ENCODE data around the gene SUMO3. TPM values are rescaled to one million over a fixed set of nuclear protein-coding genes. Genes with fewer than 3 reads are reported as not detected.

Gene SUMO3
- total and polyA plus RNA-seq, 4 experiments from 2014 or later: 36.3 to 99.7 (median 56.1) TPM

DNA sequence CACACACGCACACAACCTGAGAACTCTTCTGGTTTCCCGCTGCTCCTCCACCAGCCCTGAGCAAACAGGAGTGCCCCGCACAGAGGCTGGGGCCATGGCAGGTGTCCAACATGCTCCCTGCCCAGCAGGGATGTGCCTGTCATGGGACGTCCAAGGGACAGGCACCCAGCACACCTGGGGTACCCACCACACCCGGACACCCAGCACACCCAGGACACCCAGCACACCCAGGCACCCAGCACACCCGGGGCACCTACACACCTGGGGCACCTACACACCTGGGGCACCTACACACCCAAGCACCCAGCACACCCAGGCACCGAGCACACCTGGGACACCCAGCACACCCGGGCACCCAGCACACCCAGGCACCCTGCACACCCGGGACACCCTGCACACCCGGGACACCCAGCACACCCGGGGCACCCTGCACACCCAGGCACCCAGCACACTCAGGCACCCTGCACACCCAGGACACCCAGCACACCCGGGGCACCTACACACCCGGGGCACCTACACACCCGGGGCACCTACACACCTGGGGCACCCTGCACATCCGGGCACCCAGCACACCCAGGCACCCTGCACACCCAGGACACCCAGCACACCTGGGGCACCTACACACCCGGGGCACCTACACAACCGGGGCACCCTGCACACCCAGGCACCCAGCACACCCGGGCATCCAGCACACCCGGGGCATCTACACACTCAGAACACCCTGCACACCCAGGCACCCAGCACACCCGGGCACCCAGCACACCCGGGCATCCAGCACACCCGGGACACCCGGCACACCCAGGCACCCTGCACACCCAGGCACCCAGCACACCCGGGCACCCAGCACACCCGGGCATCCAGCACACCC, 54.2 kb downstream of the SUMO3 start:
- ChIA-PET POLR2A (ENCODE audit: partially characterized antibody) (no interaction called here), CTCF (ENCODE audit: partially characterized antibody) (interaction anchor here (1.0 kb wide), 1 partner anchor 253 kb away, joined by 3 read pairs; no protein-coding TSS in a partner anchor)
- no peaks in the 10 kb centered on the region for H3K9me3 Mint-ChIP-seq
- no peak for DNase-seq
- no peaks in the 10 kb centered on the region for H3K27me3 ChIP-seq (ENCODE audit: insufficient read depth, low read length)
- H3K27ac Mint-ChIP-seq: peak overlapping the region in 1 of 7 donors; percentile 17
- peaks cover 3 to 12% of the 10 kb centered on the region in 2 donors for H3K36me3 Mint-ChIP-seq
- intact Hi-C loops (cut with micrococcal nuclease): no loop called here
- no peak overlapping the region for H3K4me3 Mint-ChIP-seq
- H3K9me3 ChIP-seq (ENCODE audit: control insufficient read depth in 1 of 2, low read length in 2 of 2): no peaks in the 10 kb centered on the region
- H3K27ac ChIP-seq (ENCODE audit: low read depth, low read length): no peak overlapping the region
- H3K4me1 Mint-ChIP-seq: peaks cover 12 to 19% (median 15%) of the 10 kb centered on the region in 4 donors
- H3K36me3 ChIP-seq (ENCODE audit: insufficient read depth, low read length): no peaks in the 10 kb centered on the region
- H3K27me3 Mint-ChIP-seq: no peaks in the 10 kb centered on the region
- peaks cover 21% of the 10 kb centered on the region for H3K4me1 ChIP-seq (ENCODE audit: insufficient read depth, low read length)
- no peak overlapping the region for H3K4me3 ChIP-seq (ENCODE audit: low read length in 2 of 2)

DNA sequence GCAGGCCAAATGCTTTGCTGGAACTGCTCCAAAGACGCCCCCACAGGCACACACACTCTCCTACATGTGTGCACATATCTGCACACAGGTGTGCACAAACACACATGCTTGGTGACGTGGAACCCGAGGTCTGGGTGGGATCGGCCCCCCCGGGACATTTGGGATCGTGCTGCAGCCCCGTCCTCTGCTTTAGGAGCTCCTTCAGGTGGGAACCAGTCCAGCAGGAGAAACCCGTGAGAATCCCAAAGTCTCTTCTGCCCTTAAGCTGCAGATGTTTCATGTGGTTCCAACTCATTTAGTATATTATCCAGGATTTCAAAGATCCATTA, 54.8 kb downstream of the SUMO3 start:
- intact Hi-C loops (cut with micrococcal nuclease): no loop called here

DNA sequence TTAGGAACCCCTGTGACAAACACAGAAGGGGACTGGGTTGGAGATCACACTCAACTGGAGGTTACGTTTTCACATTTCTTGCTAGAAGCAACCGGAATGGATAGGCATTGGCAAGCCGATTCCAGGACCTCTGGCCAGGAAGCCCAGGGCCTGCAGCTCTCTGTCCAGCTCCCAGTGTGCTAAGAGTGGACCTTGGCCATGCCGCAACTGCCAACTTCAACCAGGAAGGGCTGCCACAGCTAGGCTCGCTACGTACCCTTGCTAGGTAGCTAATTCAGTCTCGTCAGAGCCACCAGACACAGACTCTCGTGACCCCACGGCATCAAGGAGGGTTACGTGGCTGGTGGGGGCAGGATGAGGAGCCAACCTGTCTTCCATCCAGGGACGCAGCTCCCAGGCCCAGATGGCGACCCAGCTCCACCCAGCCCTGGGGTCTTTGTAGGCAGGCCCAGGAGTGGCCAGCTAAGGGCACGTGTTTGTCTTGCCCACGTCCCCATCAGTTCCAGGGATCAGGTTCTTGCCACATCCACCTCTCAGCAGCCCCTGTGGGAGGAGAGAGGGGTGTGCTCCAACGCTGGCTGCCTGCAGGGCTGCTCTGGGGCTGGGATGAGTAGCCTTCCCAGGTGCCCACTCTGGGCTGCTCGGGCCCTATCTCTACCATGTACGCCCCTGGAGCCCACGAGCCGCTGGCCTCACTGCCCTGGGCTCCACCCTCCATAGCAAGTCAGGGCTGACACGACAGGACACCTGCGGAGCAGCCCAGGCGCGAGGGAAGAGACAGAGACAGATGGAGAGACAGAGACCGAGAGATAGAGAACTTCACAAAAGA, 55.4 kb downstream of the SUMO3 start:
- H3K27ac Mint-ChIP-seq: peak overlapping the region in 1 of 7 donors; percentile 62
- no peaks in the 10 kb centered on the region for H3K36me3 ChIP-seq (ENCODE audit: insufficient read depth, low read length)
- H3K27me3 Mint-ChIP-seq: no peaks in the 10 kb centered on the region
- H3K36me3 Mint-ChIP-seq: peaks cover 0 to 6% of the 10 kb centered on the region in 2 donors
- peaks cover 21% of the 10 kb centered on the region for H3K4me1 ChIP-seq (ENCODE audit: insufficient read depth, low read length)
- no peak for DNase-seq
- ChIA-PET CTCF (ENCODE audit: partially characterized antibody) (interaction anchor here (0.9 to 1.0 kb wide), 2 partner anchors 252 kb away, joined by 3 read pairs; no protein-coding TSS in a partner anchor), POLR2A (ENCODE audit: partially characterized antibody) (no interaction called here)
- no peak overlapping the region for H3K4me3 ChIP-seq (ENCODE audit: low read length in 2 of 2)
- peaks cover 12 to 19% (median 15%) of the 10 kb centered on the region in 4 donors for H3K4me1 Mint-ChIP-seq
- no peak overlapping the region for H3K27ac ChIP-seq (ENCODE audit: low read depth, low read length)
- no peaks in the 10 kb centered on the region for H3K9me3 Mint-ChIP-seq
- no peaks in the 10 kb centered on the region for H3K9me3 ChIP-seq (ENCODE audit: control insufficient read depth in 1 of 2, low read length in 2 of 2)
- H3K4me3 Mint-ChIP-seq: no peak overlapping the region
- intact Hi-C loops (cut with micrococcal nuclease): no loop called here
- no peaks in the 10 kb centered on the region for H3K27me3 ChIP-seq (ENCODE audit: insufficient read depth, low read length)

More for the DNA sequence above, 54.8 kb downstream of the SUMO3 start:
- POLR2A ChIA-PET (ENCODE audit: partially characterized antibody): no interaction called here
- CTCF ChIA-PET (ENCODE audit: partially characterized antibody): interaction anchor here (1.0 kb wide), 1 partner anchor 252 kb away, joined by 3 read pairs; no protein-coding TSS in a partner anchor
- no peak overlapping the region for H3K4me3 ChIP-seq (ENCODE audit: low read length in 2 of 2)
- Mint-ChIP-seq H3K4me1 (peaks cover 12 to 19% (median 15%) of the 10 kb centered on the region in 4 donors), H3K27ac (peak overlapping the region in 1 of 7 donors; percentile 62), H3K4me3 (no peak overlapping the region), H3K9me3 (no peaks in the 10 kb centered on the region), H3K36me3 (peaks cover 0 to 8% of the 10 kb centered on the region in 2 donors), H3K27me3 (no peaks in the 10 kb centered on the region)
- no peaks in the 10 kb centered on the region for H3K36me3 ChIP-seq (ENCODE audit: insufficient read depth, low read length)
- no peaks in the 10 kb centered on the region for H3K9me3 ChIP-seq (ENCODE audit: control insufficient read depth in 1 of 2, low read length in 2 of 2)
- no peak overlapping the region for H3K27ac ChIP-seq (ENCODE audit: low read depth, low read length)
- H3K27me3 ChIP-seq (ENCODE audit: insufficient read depth, low read length): no peaks in the 10 kb centered on the region
- H3K4me1 ChIP-seq (ENCODE audit: insufficient read depth, low read length): peaks cover 21% of the 10 kb centered on the region
- DNase-seq: no peak

DNA sequence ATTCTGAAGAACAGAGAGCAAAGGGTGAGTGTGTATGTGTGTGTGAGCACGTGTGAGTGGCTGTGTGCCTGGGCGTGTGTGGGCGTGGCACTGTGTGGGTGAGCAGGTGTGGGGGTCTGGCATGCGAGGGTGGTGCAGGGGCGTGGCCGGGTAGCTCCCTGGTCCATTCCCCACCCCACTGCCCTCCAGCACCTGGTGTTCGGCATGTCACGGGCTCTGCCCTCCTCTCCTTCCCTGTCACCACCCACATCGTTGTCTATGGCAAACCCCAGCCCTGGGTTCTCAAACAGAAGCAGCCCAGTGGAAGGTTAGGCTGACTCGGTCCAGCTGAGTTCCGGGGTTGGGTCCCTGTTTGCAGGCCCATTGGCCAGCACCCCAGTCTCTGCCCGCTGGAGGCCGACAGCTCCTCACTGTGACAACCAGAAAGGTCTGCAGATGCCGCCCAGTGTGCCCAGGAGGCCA, 56.1 kb downstream of the SUMO3 start:
- POLR2A ChIA-PET (ENCODE audit: partially characterized antibody): no interaction called here
- Histone ChIP-seq H3K27me3 (ENCODE audit: insufficient read depth, low read length) (no peaks in the 10 kb centered on the region), H3K9me3 (ENCODE audit: control insufficient read depth in 1 of 2, low read length in 2 of 2) (no peaks in the 10 kb centered on the region), H3K36me3 (ENCODE audit: insufficient read depth, low read length) (no peaks in the 10 kb centered on the region), H3K27ac (ENCODE audit: low read depth, low read length) (no peak overlapping the region), H3K4me1 (ENCODE audit: insufficient read depth, low read length) (peaks cover 21% of the 10 kb centered on the region), H3K4me3 (ENCODE audit: low read length in 2 of 2) (no peak overlapping the region)
- Mint-ChIP-seq H3K9me3 (no peaks in the 10 kb centered on the region), H3K27me3 (no peaks in the 10 kb centered on the region), H3K27ac (peak overlapping the region in 2 of 7 donors; percentile 69 to 73), H3K4me3 (no peak overlapping the region), H3K36me3 (peaks cover 0 to 5% of the 10 kb centered on the region in 2 donors), H3K4me1 (peaks cover 12 to 19% (median 15%) of the 10 kb centered on the region in 4 donors)
- CTCF ChIA-PET (ENCODE audit: partially characterized antibody): interaction anchor here (0.9 kb wide), 1 partner anchor 251 kb away, joined by 3 read pairs; no protein-coding TSS in a partner anchor
- no peak for DNase-seq
- intact Hi-C loops (cut with micrococcal nuclease): no loop called here

DNA sequence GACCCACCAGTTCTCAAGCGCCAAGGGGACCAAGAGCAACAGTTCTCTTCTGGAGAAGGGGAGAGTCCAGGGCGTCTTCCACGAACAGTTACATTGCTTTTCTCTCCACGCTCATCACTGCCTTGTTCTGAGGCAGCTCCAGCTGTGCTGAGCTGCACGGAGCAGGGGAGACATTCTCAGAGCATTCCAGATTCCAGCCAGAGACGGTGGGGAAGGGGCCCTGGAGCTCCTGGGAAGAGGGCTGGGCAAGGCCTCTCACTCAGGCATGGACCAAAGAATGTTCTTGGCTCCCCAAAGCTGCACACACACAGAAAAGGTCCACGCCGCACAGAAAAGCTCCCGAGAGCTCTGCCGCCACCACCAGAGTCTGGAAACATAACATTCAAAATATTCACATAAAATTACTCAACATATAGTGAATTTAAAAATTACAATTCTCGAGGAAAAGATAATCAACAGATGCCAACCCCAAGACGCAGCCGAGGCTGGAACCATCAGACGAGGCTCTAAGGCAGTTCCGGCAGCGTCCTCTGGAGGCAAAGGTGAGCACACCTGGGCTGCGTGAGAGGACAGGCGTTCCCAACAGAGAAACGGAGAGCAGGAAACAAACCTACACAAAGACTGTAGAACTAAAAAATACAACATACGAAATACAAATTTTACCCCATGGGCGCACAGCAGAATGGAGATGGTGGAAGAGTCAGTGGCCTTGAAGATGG, 56.7 kb downstream of the SUMO3 start:
- H3K4me1 ChIP-seq (ENCODE audit: insufficient read depth, low read length): peaks cover 17% of the 10 kb centered on the region
- Mint-ChIP-seq H3K27me3 (no peaks in the 10 kb centered on the region), H3K9me3 (peaks cover 0 to under 1% (median 0%) of the 10 kb centered on the region in 8 donors), H3K36me3 (peaks cover 0 to 5% of the 10 kb centered on the region in 2 donors), H3K27ac (peak overlapping the region in 5 of 7 donors; percentile 5 to 75 (median 69)), H3K4me3 (peak overlapping the region in 1 of 8 donors; percentile 0), H3K4me1 (peaks cover 12 to 14% (median 13%) of the 10 kb centered on the region in 4 donors)
- H3K9me3 ChIP-seq (ENCODE audit: control insufficient read depth in 1 of 2, low read length in 2 of 2): no peaks in the 10 kb centered on the region
- intact Hi-C loops (cut with micrococcal nuclease): no loop called here
- no peak overlapping the region for H3K27ac ChIP-seq (ENCODE audit: low read depth, low read length)
- H3K27me3 ChIP-seq (ENCODE audit: insufficient read depth, low read length): no peaks in the 10 kb centered on the region
- H3K4me3 ChIP-seq (ENCODE audit: low read length in 2 of 2): no peak overlapping the region
- ChIA-PET POLR2A (ENCODE audit: partially characterized antibody) (no interaction called here), CTCF (ENCODE audit: partially characterized antibody) (interaction anchor here (0.6 to 0.9 kb wide), 3 partner anchors 166 to 251 kb away, joined by 3 to 4 read pairs (median 3); no protein-coding TSS in a partner anchor)
- no peaks in the 10 kb centered on the region for H3K36me3 ChIP-seq (ENCODE audit: insufficient read depth, low read length)
- peak in 1 of 5 donors; percentile 18 for DNase-seq

GRCh38 chr21:44760376-44760775, 57.5 kb downstream of the SUMO3 start:
- no peak for DNase-seq
- H3K4me1 Mint-ChIP-seq: peaks cover 5 to 8% (median 6%) of the 10 kb centered on the region in 4 donors
- no peaks in the 10 kb centered on the region for H3K27me3 ChIP-seq (ENCODE audit: insufficient read depth, low read length)
- no peaks in the 10 kb centered on the region for H3K27me3 Mint-ChIP-seq
- H3K36me3 Mint-ChIP-seq: peaks cover 0 to 1% of the 10 kb centered on the region in 2 donors
- no peak overlapping the region for H3K4me3 ChIP-seq (ENCODE audit: low read length in 2 of 2)
- POLR2A ChIA-PET (ENCODE audit: partially characterized antibody): no interaction called here
- CTCF ChIA-PET (ENCODE audit: partially characterized antibody): interaction anchor here (0.8 to 1.0 kb wide), 2 partner anchors 11 to 250 kb away, joined by 3 read pairs; no protein-coding TSS in a partner anchor
- peak overlapping the region in 1 of 7 donors; percentile 22 for H3K27ac Mint-ChIP-seq
- intact Hi-C loops (cut with micrococcal nuclease): no loop called here
- H3K9me3 Mint-ChIP-seq: peaks cover 0 to 2% (median 0%) of the 10 kb centered on the region in 8 donors
- no peak overlapping the region for H3K4me3 Mint-ChIP-seq
- H3K9me3 ChIP-seq (ENCODE audit: control insufficient read depth in 1 of 2, low read length in 2 of 2): no peaks in the 10 kb centered on the region
- peaks cover 10% of the 10 kb centered on the region for H3K4me1 ChIP-seq (ENCODE audit: insufficient read depth, low read length)
- H3K36me3 ChIP-seq (ENCODE audit: insufficient read depth, low read length): no peaks in the 10 kb centered on the region
- H3K27ac ChIP-seq (ENCODE audit: low read depth, low read length): no peak overlapping the region
